OCI-LY3 (cell line): ENCODE data around the gene SV2B.

ENCODE experiments used
- H2AFZ ChIP-seq: fragments of 200-600, 300-600 bp; shearing (Covaris generic); 2 replicates; pipeline ENCODE4 v1.6.0; 2014; ENCODE audit warnings: antibody characterized with exemption, low read depth, low read length
- H3K27ac ChIP-seq: fragments of 200-600, 300-600 bp; sonication (generic); 2 replicates; pipeline ENCODE4 v1.5.1; 2014; ENCODE audit warnings: mild to moderate bottlenecking, low read length, moderate library complexity, mixed read lengths
- H3K27me3 ChIP-seq: fragments of 200-600, 300-600 bp; sonication (generic); 2 replicates; pipeline ENCODE4 v1.6.1; 2014; ENCODE audit warnings: low read depth, low read length, mixed read lengths
- H3K36me3 ChIP-seq: fragments of 200-600, 300-600 bp; sonication (generic); replicated peaks from 2 replicates; pipeline ENCODE3; 2014; ENCODE audit warnings: low read depth, low read length, mixed read lengths
- H3K4me1 ChIP-seq: fragments of 300-600, 200-600 bp; sonication (generic); 2 replicates; pipeline ENCODE4 v1.6.1; 2014; ENCODE audit warnings: low read length, mixed read lengths
- H3K4me2 ChIP-seq: fragments of 200-600, 300-600 bp; sonication (generic); 2 replicates; pipeline ENCODE4 v1.6.1; 2014; ENCODE audit warnings: low read length, mixed read lengths
- H3K4me3 ChIP-seq: fragments of 300-600, 200-600 bp; sonication (generic); 2 replicates; pipeline ENCODE4 v1.5.1; 2014; ENCODE audit warnings: antibody characterized with exemption, mild to moderate bottlenecking, low read length, moderate library complexity
- H3K79me2 ChIP-seq: fragments of 300-600, 200-600 bp; shearing (Covaris generic); 2 replicates; pipeline ENCODE4 v1.6.1; 2014; ENCODE audit warnings: mild to moderate bottlenecking, low read length, mixed read lengths
- H3K9ac ChIP-seq: fragments of 300-600, 200-600 bp; shearing (Covaris generic); 2 replicates; pipeline ENCODE4 v1.6.0; 2014; ENCODE audit warnings: mild to moderate bottlenecking, low read length, moderate library complexity
- H3K9me3 ChIP-seq: fragments of 200-600, 300-600 bp; shearing (Covaris generic); 2 replicates; pipeline ENCODE4 v1.6.1; 2014; ENCODE audit warnings: low read length, mixed read lengths; ENCODE audit not compliant: insufficient read depth
- H4K20me1 ChIP-seq: fragments of 200-600, 300-600 bp; sonication (generic); 2 replicates; pipeline ENCODE4 v1.6.1; 2016; ENCODE audit warnings: low read length, mixed read lengths; ENCODE audit not compliant: insufficient read depth
- EZH2phosphoT487 ChIP-seq: fragments of 200-600 bp; shearing (Covaris generic); IDR thresholded peaks from 2 replicates; pipeline ENCODE4 v1.6.1; 2018; ENCODE audit warnings: antibody characterized with exemption, mixed run types, low read depth
- TF ChIP-seq, protein P1 (sequence below): fragments of 200-600, 300-600 bp; sonication (generic); IDR thresholded peaks from 2 replicates; pipeline ENCODE4 v1.5.1; 2014; ENCODE audit warnings: antibody characterized with exemption, low read length, low read depth

Gene SV2B

DNA sequence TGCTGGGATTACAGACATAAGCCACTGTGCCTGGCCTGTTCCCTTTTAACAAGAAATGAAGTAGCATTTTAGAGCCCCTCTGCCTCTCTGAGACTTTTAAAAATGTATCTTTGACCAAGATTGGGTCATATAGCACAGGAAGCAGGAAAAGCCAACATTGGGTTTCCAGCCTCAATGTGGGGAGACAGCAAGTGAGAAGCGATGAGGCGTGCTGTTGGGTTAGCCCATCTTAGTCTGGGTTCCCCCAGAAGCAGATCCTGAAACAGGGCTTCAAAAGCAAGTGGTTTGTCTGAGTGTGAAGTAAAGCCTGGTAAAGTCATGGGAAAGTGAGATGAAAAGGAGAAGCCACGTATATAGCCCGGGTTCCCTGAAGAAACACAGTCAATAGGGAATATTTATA lies 48.2 kb downstream of the SV2B start:
- no peaks in the 10 kb centered on the region for H3K9me3 ChIP-seq
- no peaks in the 10 kb centered on the region for H4K20me1 ChIP-seq
- TF ChIP-seq, protein P1, sequence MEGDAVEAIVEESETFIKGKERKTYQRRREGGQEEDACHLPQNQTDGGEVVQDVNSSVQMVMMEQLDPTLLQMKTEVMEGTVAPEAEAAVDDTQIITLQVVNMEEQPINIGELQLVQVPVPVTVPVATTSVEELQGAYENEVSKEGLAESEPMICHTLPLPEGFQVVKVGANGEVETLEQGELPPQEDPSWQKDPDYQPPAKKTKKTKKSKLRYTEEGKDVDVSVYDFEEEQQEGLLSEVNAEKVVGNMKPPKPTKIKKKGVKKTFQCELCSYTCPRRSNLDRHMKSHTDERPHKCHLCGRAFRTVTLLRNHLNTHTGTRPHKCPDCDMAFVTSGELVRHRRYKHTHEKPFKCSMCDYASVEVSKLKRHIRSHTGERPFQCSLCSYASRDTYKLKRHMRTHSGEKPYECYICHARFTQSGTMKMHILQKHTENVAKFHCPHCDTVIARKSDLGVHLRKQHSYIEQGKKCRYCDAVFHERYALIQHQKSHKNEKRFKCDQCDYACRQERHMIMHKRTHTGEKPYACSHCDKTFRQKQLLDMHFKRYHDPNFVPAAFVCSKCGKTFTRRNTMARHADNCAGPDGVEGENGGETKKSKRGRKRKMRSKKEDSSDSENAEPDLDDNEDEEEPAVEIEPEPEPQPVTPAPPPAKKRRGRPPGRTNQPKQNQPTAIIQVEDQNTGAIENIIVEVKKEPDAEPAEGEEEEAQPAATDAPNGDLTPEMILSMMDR, result no peak
- TF ChIP-seq EZH2phosphoT487, result no peak

DNA sequence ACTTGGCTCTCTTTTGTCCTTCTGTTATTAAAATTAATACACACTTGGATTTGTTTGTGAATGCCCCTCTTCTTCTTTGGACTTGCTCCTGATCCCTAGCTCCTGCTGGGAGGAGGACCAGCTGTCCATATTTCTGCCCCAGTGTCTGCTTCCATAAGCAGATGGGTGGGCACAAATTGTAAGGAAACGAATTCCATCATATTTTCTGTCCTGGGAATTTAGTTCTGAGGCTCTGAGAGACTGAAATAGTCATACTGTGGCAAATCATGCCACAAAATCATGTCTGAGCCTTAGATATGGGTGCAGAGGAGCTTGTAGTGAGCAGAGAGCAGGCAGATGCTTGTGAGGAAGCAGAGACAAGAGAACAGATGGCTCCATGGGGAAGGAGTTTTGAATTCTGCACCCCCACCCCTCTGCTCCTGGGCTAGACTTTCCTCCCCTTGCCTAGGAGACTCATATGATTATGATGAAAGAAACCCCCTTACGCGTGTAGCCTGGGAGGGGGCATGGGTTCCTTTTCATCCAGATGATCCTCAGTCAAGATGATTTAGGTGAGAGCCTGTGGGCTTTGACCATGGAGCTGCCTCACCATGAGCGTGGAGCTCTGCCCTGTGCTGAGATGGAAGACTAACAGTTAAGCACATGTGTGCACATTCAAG lies 50.6 kb downstream of the SV2B start:
- Histone ChIP-seq H3K4me2 (no peak overlapping the region), H4K20me1 (no peaks in the 10 kb centered on the region), H3K9ac (no peak overlapping the region), H3K36me3 (no peaks in the 10 kb centered on the region), H3K79me2 (no peaks in the 10 kb centered on the region), H3K27ac (no peak overlapping the region), H2AFZ (no peak overlapping the region), H3K9me3 (no peaks in the 10 kb centered on the region), H3K4me1 (no peaks in the 10 kb centered on the region), H3K27me3 (peaks cover 28% of the 10 kb centered on the region), H3K4me3 (no peak overlapping the region)
- TF ChIP-seq, protein P1, result no peak
- TF ChIP-seq EZH2phosphoT487, result no peak

More for the DNA sequence above, 48.2 kb downstream of the SV2B start:
- Histone ChIP-seq H3K4me3 (no peak overlapping the region), H3K36me3 (no peaks in the 10 kb centered on the region), H3K27me3 (peaks cover 39% of the 10 kb centered on the region), H3K27ac (no peak overlapping the region), H3K4me2 (no peak overlapping the region), H3K4me1 (no peaks in the 10 kb centered on the region), H3K9ac (no peak overlapping the region), H3K79me2 (no peaks in the 10 kb centered on the region), H2AFZ (no peak overlapping the region)

DNA sequence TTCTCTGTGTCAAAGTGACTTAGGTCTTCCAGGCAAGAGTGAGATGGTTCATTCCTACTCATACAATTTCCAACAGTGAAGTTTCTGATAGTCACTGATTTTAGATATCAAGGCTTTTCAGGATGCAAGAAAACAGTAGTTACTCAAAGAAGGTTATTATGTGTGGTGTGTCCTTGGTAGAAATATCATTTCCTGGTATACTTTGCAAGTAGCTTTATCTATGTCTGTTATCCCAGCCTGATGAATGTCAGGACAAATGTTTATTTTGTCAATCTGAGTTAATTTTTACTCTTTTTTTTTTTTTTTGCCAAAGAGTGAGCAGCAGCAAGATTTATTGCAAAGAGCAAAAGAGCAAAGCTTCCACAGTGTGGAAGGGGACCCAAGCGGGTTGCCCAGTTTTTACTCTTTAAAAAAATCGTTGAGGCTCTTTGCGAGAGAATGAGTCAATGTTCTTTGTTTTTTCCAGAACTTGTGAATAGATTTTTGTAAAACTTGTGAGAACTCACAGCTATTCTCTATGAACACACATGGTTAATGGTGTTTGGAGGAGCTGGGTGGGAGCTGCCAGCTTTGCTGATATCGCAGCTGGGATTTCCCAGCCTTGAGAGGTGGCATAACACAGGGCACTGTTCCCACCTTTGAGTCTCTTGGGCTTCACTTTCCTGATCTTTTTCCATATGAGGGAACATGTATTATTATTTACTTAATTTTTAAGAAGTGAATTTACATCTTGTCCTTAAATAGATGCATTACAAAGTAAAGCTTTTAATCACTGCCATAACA lies 51.9 kb downstream of the SV2B start:
- Histone ChIP-seq H3K27ac (no peak overlapping the region), H3K79me2 (no peaks in the 10 kb centered on the region), H3K36me3 (no peaks in the 10 kb centered on the region), H3K4me1 (no peaks in the 10 kb centered on the region), H3K9me3 (no peaks in the 10 kb centered on the region), H3K27me3 (peaks cover 24% of the 10 kb centered on the region), H3K4me2 (no peak overlapping the region), H3K9ac (no peak overlapping the region), H2AFZ (no peak overlapping the region), H3K4me3 (no peak overlapping the region), H4K20me1 (no peaks in the 10 kb centered on the region)
- TF ChIP-seq, protein P1, result no peak
- TF ChIP-seq EZH2phosphoT487, result no peak

DNA sequence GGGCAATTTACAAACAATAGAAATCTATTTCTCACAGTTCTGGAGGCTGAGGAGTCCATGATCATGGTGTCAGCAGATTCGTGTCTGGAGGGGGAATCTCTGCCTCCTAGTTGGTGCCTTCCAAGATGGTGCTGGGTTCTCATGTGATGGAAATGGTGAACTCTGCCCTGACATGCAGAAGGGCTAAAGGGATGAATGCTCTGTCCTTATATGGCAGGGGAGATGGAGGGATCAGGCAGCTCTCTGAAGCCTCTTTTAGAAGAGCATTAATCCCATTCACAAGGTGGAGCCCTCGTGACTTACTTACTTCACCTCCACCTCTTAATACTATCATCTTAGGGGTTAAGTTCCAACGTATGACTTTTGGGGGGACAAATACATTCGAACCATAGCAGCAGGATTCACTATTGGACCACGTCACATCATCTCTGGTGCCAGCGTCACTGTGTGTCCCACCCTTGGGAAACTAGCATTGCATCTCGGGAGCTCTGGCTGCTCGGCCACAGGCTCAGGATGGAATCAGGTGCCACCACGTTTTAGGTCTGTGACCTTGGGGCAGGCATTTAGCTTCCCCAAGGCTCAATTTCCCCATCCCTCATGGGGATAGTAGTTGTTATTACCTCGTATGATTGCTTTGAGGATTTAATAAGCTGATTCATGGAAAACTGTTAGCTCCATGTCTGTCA lies 53.0 kb downstream of the SV2B start:
- no peaks in the 10 kb centered on the region for H4K20me1 ChIP-seq
- TF ChIP-seq, protein P1, result no peak
- no peak for TF ChIP-seq EZH2phosphoT487
- H3K9ac ChIP-seq, result no peak overlapping the region
- H3K36me3 ChIP-seq, result no peaks in the 10 kb centered on the region
- H3K4me3 ChIP-seq, result no peak overlapping the region
- H3K4me2 ChIP-seq, result no peak overlapping the region
- no peaks in the 10 kb centered on the region for H3K79me2 ChIP-seq
- H3K27me3 ChIP-seq, result peaks cover 20% of the 10 kb centered on the region
- H3K27ac ChIP-seq, result no peak overlapping the region
- H3K4me1 ChIP-seq, result no peaks in the 10 kb centered on the region
- no peak overlapping the region for H2AFZ ChIP-seq
- no peaks in the 10 kb centered on the region for H3K9me3 ChIP-seq
